GM12865 (cell line): ENCODE measurements around the gene USP17L13.
"Not testable (repeated sequence)": the region's sequence is repeated elsewhere in the genome, so short reads cannot be mapped to it uniquely, and the experiment has no call there.

Experiments
- DNase-seq: peaks from one replicate; pipeline ENCODE4 v3.0.0; 2010; ENCODE audit warnings: low read depth
- H3K4me3 ChIP-seq: 2 replicates; pipeline ENCODE4 v1.5.1; 2011; ENCODE audit warnings: mild to moderate bottlenecking, low read depth, low read length, control low read depth

The USP17L13 gene

DNA sequence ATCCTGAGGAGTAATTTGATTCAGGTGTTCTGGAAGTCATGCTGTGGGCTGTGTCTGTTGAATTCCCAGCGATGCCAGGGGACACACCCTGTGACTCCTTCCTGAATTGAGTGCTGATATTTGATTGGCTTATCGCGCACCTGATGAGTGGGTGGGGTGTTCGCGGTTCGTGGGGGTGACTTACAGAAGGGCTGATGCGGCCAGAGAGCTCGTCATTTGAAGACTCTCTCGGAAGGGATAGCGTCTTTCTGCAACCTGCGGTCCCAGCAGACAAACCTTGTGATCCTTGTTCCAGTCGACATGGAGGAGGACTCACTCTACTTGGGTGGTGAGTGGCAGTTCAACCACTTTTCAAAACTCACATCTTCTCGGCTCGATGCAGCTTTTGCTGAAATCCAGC, at the start of gene USP17L13:
Gene USP17L13 (plus strand): TSS at position 301 of the 400 bp plus-strand sequence. CDS start 0 bp downstream, at position 301.
- H3K4me3 ChIP-seq, DNase-seq: not testable (repeated sequence)

DNA sequence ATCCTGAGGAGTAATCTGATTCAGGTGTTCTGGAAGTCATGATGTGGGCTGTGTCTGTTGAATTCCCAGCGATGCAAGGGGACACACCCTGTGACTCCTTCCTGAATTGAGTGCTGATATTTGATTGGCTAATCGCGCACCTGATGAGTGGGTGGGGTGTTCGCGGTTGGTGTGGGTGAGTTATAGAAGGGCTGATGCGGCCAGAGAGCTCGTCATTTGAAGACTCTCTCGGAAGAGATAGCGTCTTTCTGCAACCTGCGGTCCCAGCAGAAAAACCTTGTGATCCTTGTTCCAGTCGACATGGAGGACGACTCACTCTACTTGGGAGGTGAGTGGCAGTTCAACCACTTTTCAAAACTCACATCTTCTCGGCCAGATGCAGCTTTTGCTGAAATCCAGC, 14.3 kb upstream of the USP17L13 start, which contains the start of gene USP17L10:
Gene USP17L10 (plus strand): TSS at position 301 of the 400 bp plus-strand sequence. CDS start 0 bp downstream, at position 301.
- H3K4me3 ChIP-seq, DNase-seq: not testable (repeated sequence)

- DNase-seq, H3K4me3 ChIP-seq: not testable (repeated sequence)
Observed at GRCh38 chr4:9214701-9215100, 10.0 kb upstream of the USP17L13 start.

- DNase-seq, H3K4me3 ChIP-seq: not testable (repeated sequence)
Observed at GRCh38 chr4:9215105-9215504, 9.6 kb upstream of the USP17L13 start, which contains the start of gene USP17L11. TSS of gene USP17L11 (plus strand) at chr4:9215405. CDS start at chr4:9215405, 0 bp downstream.

GRCh38 chr4:9219852-9220251, 4.8 kb upstream of the USP17L13 start, which contains the start of gene USP17L12:
TSS of gene USP17L12 (plus strand) at chr4:9220152. CDS start at chr4:9220152, 0 bp downstream.
- not testable (repeated sequence) for H3K4me3 ChIP-seq

GRCh38 chr4:9230249-9230648, 5.6 kb downstream of the USP17L13 start:
- H3K4me3 ChIP-seq, DNase-seq: not testable (repeated sequence)

More at GRCh38 chr4:9219852-9220251, 4.8 kb upstream of the USP17L13 start, which contains the start of gene USP17L12:
- not testable (repeated sequence) for DNase-seq

DNA sequence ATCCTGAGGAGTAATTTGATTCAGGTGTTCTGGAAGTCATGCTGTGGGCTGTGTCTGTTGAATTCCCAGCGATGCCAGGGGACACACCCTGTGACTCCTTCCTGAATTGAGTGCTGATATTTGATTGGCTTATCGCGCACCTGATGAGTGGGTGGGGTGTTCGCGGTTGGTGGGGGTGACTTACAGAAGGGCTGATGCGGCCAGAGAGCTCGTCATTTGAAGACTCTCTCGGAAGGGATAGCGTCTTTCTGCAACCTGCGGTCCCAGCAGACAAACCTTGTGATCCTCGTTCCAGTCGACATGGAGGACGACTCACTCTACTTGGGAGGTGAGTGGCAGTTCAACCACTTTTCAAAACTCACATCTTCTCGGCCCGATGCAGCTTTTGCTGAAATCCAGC, 9.4 kb downstream of the USP17L13 start, which contains the start of gene USP17L15:
Gene USP17L15 (plus strand): TSS at position 301 of the 400 bp plus-strand sequence. CDS start 0 bp downstream, at position 301.
- H3K4me3 ChIP-seq, DNase-seq: not testable (repeated sequence)

GRCh38 chr4:9238461-9238860, 13.8 kb downstream of the USP17L13 start:
- H3K4me3 ChIP-seq = not testable (repeated sequence)
- peak; percentile 0 for DNase-seq

DNA sequence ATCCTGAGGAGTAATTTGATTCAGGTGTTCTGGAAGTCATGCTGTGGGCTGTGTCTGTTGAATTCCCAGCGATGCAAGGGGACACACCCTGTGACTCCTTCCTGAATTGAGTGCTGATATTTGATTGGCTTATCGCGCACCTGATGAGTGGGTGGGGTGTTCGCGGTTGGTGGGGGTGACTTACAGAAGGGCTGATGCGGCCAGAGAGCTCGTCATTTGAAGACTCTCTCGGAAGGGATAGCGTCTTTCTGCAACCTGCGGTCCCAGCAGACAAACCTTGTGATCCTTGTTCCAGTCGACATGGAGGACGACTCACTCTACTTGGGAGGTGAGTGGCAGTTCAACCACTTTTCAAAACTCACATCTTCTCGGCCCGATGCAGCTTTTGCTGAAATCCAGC, 18.9 kb downstream of the USP17L13 start, which contains the start of gene USP17L17:
Gene USP17L17 (plus strand): TSS at position 301 of the 400 bp plus-strand sequence. CDS start 0 bp downstream, at position 301.
- H3K4me3 ChIP-seq, DNase-seq: not testable (repeated sequence)

- H3K4me3 ChIP-seq = not testable (repeated sequence)
- peak; percentile 0 for DNase-seq
Observed at GRCh38 chr4:9247953-9248680, 23.4 kb downstream of the USP17L13 start, which contains the start of gene USP17L18. TSS of gene USP17L18 (plus strand) at chr4:9248630. CDS start at chr4:9248630, 0 bp downstream.

DNA sequence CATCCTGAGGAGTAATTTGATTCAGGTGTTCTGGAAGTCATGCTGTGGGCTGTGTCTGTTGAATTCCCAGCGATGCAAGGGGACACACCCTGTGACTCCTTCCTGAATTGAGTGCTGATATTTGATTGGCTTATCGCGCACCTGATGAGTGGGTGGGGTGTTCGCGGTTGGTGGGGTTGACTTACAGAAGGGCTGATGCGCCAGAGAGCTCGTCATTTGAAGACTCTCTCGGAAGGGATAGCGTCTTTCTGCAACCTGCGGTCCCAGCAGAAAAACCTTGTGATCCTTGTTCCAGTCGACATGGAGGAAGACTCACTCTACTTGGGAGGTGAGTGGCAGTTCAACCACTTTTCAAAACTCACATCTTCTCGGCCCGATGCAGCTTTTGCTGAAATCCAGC, 28.4 kb downstream of the USP17L13 start, which contains the start of gene USP17L19:
Gene USP17L19 (plus strand): TSS at position 301 of the 400 bp plus-strand sequence. CDS start 0 bp downstream, at position 301.
- DNase-seq, H3K4me3 ChIP-seq: not testable (repeated sequence)

DNA sequence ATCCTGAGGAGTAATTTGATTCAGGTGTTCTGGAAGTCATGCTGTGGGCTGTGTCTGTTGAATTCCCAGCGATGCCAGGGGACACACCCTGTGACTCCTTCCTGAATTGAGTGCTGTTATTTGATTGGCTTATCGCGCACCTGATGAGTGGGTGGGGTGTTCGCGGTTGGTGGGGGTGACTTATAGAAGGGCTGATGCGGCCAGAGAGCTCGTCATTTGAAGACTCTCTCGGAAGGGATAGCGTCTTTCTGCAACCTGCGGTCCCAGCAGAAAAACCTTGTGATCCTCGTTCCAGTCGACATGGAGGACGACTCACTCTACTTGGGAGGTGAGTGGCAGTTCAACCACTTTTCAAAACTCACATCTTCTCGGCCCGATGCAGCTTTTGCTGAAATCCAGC, 33.1 kb downstream of the USP17L13 start, which contains the start of gene USP17L20:
Gene USP17L20 (plus strand): TSS at position 301 of the 400 bp plus-strand sequence. CDS start 0 bp downstream, at position 301.
- not testable (repeated sequence) for H3K4me3 ChIP-seq, DNase-seq

GRCh38 chr4:9262572-9262971, 37.9 kb downstream of the USP17L13 start, which contains the start of gene USP17L21:
TSS of gene USP17L21 (plus strand) at chr4:9262872. CDS start at chr4:9262872, 0 bp downstream.
- not testable (repeated sequence) for H3K4me3 ChIP-seq

DNA sequence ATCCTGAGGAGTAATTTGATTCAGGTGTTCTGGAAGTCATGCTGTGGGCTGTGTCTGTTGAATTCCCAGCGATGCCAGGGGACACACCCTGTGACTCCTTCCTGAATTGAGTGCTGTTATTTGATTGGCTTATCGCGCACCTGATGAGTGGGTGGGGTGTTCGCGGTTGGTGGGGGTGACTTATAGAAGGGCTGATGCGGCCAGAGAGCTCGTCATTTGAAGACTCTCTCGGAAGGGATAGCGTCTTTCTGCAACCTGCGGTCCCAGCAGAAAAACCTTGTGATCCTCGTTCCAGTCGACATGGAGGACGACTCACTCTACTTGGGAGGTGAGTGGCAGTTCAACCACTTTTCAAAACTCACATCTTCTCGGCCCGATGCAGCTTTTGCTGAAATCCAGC, 42.6 kb downstream of the USP17L13 start, which contains the start of gene USP17L22:
Gene USP17L22 (plus strand): TSS at position 301 of the 400 bp plus-strand sequence. CDS start 0 bp downstream, at position 301.
- DNase-seq = not testable (repeated sequence)

More at GRCh38 chr4:9262572-9262971, 37.9 kb downstream of the USP17L13 start, which contains the start of gene USP17L21:
- not testable (repeated sequence) for DNase-seq

DNA sequence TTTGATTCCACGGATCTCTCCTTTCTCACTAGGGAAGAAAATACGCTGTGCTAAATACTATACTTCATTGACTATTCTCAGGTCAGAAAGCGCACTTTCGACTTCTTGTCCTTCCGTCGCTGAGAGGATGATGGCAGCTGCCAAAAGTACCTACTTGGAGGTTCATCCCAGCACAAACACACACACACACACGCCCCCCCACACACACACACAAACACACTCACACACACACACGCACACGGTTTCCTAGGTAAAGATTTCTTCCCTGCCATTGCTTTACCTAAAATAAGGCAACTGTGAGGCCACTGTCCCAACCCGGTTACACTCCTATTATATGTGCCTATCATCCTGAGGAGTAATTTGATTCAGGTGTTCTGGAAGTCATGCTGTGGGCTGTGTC, 47.0 kb downstream of the USP17L13 start:
- DNase-seq, H3K4me3 ChIP-seq: not testable (repeated sequence)

More for the DNA sequence above, 42.6 kb downstream of the USP17L13 start, which contains the start of gene USP17L22:
- not testable (repeated sequence) for H3K4me3 ChIP-seq
